HG02884 (cell line): ENCODE measurements around the gene LMNA.
A peak's percentile ranks its signal among the peaks of the same experiment; 100 is the strongest.
"Not testable (repeated sequence)": the region's sequence is repeated elsewhere in the genome, so short reads cannot be mapped to it uniquely, and the experiment has no call there.

ENCODE experiments used
- ATAC-seq: cut with Tn5 transposase; IDR thresholded peaks from one replicate; pipeline ENCODE4 v1.9.1; 2021; ENCODE audit warnings: mild to moderate bottlenecking, moderate library complexity; ENCODE audit not compliant: unreplicated experiment

Gene LMNA

DNA sequence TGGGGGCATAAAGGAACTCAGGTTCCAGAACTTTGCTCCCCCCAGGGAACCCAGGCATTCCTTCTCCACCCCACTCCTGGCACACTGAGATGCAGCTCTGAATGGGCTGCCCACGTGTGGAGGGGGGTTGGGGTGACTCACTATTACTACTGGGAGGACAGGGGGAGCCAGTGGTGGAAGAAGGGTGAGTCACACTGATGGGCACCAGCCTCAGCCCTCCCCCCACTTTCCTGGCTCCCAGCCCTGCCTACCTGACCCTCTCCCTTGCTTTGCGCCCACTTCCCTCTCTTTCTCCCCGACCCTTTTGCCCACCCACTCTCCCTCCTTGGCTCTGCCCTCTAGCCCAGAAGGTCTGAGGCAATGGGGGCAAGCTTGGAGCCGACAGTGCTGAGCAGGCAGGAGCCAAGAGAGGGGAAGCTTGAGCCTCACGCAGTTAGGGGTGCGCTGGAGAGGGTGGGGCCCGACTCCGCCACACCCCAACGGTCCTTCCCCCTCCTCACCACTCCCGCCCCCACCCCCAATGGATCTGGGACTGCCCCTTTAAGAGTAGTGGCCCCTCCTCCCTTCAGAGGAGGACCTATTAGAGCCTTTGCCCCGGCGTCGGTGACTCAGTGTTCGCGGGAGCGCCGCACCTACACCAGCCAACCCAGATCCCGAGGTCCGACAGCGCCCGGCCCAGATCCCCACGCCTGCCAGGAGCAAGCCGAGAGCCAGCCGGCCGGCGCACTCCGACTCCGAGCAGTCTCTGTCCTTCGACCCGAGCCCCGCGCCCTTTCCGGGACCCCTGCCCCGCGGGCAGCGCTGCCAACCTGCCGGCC is at the start of gene LMNA:
TSS of gene LMNA (plus strand) at position 611 of the 818 bp plus-strand sequence. CDS start 208 bp downstream, outside the sequence.
- ATAC-seq, result peak; percentile 50

DNA sequence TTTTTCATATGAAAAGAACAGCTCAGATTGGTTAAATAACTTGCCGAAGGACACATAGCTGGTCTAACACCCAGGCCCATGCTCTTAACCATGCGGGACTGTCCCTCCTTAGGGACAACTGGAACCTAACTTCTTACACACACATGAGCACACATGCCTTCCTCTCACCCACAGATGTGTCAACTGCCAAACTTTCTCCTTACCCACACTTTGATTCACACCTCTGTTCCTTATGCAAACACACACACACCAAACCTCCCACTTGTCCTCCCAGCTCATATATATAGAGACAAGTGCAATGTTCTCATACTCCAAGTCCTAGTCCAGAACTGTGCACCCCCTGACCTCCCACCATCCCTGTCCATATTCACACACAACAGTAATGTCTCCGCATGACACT is 49.3 kb upstream of the LMNA start:
- no peak for ATAC-seq

DNA sequence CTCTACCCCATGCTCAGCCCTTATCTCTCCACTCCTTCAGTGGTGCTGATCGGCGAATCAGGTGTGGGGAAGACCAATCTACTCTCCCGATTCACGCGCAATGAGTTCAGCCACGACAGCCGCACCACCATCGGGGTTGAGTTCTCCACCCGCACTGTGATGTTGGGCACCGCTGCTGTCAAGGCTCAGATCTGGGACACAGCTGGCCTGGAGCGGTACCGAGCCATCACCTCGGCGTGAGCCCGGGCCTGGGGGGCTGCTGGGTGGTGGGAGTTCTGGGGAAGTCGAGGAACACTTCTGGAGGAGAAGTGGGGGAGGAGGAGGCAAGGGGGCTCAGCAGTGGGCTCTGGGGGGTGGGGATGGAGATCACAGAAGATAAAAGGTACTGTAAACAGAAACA is 48.6 kb upstream of the LMNA start:
- ATAC-seq, result no peak

DNA sequence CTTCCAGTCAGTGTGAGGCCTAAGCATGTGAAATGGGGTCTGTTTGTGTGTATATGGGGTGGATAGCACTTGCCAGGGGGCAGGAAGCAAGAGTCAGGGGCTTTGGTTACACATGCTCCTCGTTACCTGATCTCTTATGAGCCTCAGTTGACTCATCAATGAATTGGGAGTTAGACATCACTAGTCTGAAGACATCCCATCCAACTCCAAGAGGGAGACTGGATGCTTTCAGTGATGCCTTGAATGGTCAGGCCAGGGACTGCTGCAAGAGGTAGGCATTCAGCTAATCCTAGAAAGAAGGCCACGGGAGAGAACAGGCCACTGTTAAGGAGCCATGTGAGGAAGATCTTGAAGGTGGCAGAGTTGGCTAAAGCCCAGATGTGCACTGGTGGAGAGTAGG is 47.2 kb upstream of the LMNA start:
- ATAC-seq, result no peak

DNA sequence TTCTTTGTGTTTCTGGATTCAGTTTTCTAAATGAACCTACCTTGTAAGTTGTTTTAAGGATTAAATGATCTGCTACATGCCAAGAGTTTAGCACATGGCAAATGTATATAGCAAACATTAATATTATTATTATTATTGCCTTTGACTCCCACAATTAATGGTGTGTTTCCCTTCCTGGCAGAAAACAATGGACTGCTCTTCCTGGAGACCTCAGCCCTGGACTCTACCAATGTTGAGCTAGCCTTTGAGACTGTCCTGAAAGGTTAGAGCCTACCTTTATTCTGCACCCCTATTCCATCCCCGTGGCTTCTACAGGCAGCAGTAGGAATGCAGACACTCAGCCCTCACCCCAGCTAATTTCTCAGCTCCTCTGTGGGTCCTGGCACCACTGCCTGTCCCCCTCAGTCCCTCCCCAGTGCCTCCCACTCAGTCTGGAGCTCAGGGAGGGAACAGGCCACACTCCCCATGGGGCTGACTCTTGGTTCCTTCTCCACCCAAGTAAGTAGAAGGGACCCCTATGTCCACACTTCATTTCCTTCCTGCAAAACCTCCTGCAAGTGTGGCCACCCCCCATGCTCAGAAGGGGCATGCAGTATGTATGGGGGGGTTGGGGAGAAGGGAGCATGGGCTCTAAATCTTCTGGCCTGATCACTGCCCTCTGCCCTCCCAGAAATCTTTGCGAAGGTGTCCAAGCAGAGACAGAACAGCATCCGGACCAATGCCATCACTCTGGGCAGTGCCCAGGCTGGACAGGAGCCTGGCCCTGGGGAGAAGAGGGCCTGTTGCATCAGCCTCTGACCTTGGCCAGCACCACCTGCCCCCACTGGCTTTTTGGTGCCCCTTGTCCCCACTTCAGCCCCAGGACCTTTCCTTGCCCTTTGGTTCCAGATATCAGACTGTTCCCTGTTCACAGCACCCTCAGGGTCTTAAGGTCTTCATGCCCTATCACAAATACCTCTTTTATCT is 44.7 kb upstream of the LMNA start:
- ATAC-seq, result no peak

DNA sequence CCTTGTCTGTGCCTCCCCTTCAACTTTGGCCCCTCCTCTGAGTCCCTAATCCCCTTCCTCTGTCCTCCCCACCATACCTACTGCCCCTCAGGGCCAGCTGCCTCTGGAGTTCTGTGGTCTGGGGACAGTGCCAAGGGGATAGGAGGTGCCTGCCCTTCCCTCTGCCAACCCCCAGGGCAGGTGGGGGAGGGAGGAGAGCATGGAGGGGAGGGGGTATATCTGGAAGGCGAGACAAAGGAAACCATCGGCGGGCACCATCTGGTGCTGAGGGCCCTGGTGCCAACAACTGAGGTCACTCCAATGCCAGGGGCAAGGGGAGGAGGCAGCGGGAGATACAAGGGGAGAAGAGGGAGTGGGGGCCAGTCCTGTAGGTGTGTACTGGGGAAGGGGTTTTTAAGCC is 44.0 kb upstream of the LMNA start:
- ATAC-seq, result no peak

DNA sequence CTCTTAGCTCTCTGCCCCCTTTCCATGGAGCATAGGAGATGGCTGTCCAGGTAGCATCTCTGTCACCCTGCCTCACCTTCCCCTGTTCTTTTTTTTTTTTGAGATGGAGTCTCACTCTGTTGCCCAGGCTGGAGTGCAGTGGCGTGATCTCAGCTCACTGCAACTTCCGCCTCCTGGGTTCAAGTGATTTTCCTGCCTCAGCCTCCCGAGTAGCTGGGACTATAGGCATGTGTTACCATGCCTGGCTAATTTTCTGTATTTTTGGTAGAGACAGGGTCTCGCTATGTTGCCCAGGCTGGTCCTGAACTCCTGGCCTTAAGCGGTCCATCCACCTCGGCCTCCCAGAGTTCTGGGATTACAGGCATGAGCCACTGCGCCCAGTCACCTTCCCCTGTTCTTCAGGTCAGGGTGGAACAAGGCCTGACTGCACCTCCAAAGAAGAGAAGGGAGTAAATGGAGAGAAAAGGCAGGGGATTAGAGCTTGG is 43.1 kb upstream of the LMNA start:
- not testable (repeated sequence) for ATAC-seq

DNA sequence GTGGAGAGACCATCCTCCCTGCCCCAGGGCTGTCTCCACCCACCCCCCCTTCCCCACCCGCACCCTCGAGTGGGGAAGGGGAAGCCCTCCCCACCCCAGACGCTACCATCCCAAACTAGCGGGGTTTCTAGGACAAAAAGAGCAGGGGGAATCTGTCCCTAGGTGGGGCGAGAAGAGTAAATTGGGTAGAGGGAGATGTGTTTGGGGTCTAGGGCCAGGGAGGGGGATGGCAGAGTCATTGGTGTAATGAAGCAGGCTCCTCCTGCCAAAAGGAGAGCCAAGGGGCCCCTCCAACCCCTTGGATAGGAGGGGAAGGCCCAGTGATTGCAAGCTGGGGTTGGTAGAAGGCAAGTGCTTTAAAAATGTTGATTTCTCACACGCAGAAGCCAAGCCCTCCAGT is 42.3 kb upstream of the LMNA start:
- ATAC-seq, result no peak

DNA sequence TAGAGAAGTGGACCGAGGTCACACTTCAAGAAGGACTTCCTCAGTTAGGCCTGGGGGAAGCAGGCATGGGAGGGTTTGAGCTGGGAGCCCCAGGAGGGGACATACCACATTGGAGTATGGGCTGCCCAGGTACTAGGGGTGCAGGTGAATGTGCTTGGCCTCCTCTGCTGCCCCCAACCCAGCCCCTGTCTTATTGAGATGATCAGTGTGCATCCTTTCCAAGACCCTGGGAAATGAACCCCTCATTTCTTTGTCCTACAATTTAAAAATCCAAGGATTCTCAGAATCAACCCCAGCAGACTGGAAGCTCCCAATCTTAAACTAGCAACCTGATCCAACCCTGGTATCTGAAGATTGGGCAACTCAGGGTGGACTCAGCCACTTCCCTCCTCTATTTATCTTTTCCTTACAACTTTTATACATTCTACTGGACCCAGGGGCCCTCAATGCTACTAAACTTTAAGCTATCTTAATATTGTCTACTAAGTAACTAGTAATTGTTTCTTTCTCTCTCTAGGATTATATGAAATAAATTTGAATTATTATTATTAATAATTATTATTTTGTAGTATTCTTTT is 41.3 kb upstream of the LMNA start:
- ATAC-seq, result no peak

DNA sequence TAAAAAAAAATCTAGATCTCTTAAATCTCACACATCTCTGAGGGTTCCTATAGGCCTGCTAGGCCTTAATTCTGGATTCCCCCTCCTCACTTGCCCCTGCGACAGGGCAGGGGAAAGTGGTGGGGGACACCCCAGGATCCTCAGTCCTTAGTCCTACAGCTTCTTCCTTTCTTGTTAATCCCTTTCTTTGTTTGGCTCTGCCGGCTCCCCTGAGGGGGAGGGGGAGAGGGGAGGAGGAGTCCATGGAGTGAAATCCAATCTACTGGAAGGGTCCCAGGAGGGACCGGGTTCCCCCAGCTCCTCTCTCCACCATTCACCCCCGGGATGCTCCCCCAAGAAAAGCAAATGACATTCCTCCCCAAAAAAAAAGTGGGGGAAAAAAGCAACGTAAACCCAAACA is 40.8 kb upstream of the LMNA start:
- ATAC-seq, result no peak

DNA sequence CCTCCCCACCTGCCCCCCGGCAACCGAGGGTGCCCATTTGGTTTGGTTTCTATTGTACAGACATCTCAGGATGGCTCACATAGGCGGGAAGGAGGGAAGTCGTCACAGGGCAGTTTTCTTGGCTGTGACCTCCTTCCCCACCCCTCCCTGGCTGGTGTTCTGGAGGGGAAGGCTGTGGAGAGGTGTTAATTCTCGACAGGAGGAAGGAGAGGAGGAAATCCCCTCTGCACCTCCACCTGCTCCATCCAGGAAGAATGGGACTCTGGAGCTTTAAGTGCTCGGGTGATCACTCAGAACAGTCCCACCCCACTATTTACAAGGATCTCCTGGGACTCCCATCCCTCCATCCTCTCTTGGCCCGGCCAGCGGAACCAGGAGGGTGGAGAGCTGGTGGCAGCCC is 39.9 kb upstream of the LMNA start:
- no peak for ATAC-seq

DNA sequence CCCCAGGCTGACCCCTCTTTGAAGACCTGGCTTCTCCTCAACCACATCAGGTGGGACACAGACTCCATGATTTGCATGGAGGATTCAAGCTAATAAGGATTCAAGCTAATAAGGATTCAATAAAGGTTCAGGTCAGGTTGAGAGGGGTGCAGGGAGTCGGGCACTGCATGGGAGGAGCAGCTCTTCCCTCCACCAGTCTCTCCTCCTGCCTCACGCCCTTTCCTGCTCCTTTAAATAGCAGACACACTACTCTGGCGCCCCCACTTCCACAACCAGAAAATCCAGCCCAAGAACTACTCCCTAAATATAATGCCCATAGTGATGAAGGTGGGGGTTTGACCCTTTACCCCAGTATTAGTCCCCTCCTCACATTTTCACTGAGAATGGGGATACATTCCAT is 39.3 kb upstream of the LMNA start:
- no peak for ATAC-seq

DNA sequence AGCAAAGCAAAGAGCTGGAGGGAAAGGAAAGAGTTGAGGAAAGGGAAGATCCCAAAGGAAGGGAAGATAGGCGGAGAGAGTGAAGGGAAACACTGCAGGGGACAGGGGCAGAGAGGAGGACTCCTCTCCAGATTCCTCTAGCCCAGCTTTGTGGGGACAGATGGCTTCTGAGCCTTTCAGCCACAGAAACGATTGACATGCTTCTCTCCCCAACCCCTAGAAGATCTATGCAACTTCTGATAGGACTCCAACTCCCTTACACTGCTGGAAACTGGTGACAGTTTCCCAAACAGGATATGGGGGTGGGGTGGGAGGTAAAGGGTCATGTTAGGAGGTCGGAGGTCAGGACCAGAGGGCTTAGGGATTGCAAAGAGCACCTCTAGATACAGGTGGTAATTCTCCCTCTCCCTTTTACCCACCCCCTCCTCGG is 38.7 kb upstream of the LMNA start:
- no peak for ATAC-seq

DNA sequence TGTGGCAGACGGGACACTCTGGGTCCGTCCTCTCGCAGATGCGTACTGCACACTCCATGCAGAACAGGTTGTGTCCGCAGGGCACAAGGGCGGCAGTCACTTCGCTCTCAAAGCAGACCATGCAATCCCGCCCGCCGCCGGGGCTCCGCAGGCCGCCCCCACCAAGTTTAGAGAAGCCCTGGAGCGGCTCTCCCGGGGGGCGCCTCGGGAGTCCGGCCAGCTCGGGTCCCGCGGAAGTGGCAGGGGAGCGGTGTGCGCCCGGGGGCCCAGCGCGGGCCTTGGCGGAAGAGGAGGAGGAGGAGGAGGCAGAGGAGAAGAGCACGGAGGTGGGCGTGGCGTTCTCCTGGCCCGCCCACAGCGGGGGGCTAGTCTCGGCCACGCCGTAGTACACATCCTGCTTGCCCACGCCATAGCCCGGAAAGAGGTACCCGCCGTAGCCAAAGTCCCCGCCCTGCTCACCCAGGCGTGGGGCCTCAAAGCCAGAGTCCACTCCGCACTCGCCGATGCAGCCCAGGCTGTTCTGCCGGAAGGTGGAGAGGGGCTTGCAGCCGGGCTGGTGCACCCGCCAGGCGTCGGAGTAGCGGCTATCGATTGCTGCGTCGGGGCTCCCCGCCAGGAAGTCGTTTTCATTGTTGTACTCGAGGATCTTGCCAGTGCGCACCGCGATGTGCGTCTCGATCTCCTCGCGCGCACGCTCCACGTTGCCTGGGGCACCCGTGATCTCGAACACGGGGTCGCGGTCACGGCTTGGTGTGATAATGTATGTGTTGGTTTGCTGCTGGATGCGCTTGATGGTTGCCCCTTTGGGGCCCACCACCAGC is 37.7 kb upstream of the LMNA start:
- ATAC-seq, result no peak

DNA sequence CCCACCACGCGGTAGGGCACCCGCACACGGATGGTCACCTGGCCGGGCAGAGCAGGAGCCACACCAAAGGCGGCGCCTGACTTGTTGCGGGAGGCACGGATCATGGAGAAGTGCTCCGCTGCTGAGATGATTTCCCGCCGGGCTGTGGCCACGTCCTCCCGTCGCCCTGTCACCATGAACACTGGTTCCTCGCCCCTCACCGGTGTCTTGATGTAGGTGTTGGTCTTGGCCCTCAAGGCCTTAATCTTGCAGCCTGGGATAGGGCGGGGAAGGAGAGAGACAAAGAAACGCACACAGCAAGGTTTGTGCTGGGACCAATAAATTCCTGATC is 37.1 kb upstream of the LMNA start:
- no peak for ATAC-seq

DNA sequence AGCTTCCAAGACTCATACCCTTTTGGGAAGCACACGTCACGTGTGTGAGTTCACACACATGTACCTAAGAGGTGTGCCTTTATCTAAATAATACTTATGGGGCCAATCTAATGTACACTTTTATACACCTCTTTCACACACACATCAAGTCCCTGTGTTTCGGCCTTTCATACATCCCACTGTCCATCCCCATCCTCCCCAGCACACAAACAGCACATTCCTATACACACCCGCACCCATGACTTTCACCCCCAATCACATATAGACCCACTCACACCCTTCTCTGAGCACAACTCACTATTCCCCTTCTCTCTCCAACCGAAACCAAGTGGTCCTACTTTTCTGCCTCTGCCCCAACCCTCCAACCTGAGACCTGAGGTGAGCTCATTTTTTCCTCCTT is 35.8 kb upstream of the LMNA start:
- ATAC-seq, result no peak

DNA sequence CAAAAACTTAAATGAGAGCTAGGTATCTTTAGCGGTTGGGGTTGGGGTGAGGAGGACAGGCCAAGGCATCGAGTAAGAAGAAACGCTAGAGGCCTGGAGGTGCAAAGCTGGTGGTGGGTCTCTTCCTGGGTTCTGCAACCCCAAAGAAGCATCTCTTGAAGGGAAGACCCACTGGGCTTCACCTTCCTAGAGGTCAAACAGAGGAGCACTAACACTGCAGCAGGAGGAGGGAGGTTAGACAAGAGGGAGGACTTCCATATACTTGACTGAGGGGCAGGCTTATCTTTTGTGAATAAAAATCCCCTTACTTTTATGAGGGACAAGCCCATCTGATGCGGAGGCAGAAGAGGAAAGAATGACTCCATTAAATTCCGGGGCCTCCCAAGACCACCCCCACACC is 34.7 kb upstream of the LMNA start:
- ATAC-seq, result no peak

DNA sequence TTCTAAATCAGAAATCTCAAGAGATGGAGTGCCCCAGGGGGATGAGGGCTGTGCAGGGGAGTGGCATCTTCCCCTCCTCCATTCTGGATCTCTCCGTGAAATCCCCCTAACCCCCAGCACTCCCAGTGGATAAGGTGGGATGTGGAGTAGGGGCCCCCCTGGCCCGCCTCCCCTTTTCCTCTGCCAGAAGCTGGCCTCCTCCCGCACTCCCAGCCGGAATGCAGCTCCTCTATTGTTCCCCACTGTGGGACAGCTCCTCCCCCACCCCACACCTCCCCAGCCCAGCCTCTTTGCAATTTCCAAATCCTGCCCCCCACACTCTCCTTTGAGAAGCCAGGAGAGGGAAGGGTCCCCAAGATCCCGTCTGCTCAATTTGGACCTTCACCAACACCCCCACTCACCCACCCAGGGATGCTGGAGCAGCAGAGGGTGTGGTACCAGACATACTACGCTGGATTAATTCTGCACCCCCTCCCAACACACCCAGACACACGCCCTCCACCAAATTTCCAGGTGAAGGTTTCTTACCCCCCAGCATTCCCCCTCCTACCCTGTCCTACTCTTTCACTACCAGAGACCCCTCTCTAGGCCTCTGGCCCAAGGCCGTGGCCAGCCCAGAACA is 34.2 kb upstream of the LMNA start:
- ATAC-seq, result no peak

DNA sequence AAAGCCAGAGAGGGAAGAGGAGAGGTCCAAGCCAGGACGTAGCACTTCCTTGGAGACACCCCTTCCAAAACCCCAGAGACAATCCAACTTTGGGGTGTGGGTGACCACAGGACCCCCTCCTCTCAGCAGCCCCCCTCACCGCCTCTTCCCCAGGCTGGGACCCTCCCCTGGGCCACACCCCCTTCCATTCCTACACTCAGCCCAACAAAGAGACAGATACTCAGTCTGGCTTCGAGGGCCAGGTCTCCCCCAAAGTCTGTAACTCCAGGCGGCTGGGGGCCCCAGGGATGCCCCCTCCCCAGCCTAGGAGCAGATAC is 33.7 kb upstream of the LMNA start:
- no peak for ATAC-seq

DNA sequence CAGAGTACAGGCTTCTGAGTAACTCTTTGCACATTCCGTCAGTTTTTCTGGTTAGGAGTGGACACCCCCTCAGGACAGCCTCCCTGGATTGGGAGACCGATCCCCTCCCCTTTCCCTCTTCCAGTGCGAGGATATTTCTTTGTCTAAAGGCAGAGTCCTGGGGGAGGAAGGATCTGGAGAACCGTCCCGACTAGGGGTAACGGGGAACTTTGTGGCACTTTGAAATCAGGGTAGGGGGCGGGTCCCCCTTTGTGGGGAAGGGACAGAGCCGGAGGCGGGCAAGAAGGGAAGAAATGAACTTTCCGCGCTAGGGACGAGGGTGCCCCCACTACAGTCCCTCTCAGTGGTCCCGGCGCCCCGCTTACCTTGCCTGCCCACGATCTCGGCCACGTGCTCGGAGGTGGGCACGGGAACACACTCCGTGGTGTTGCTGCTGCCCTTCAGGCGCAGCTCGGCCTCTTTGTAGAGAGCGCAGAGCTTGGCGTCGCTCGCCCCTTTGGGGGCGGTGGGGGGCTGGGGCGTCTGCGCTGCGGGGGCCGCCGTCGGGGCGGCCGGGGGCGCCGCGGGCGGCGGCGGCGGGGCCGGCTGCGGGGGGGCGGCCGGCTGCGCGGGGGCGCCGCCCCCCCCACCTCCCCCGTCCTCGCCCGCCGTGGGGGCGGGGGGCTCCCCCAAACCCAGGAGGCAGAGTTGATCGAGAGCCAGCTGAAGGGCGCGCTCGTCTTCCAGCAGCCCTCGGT is 33.2 kb upstream of the LMNA start:
- no peak for ATAC-seq
